GDM1 (cell line): ENCODE measurements around the gene MPO.

Experiments used
- DNase-seq: peaks from one replicate; lab custom pipeline; 2025; lab: John Stamatoyannopoulos, UW

Gene MPO

GRCh38 chr17:58307468-58308172 lies 26.9 kb upstream of the MPO start:
- no peak for DNase-seq

GRCh38 chr17:58306131-58306951 lies 25.6 kb upstream of the MPO start:
- no peak for DNase-seq

- no peak for DNase-seq
Measured at GRCh38 chr17:58305626-58306025, 24.9 kb upstream of the MPO start.

- no peak for DNase-seq
Measured at GRCh38 chr17:58304750-58305486, 24.2 kb upstream of the MPO start.

- DNase-seq = peak; percentile 57
Measured at GRCh38 chr17:58303971-58304749, 23.4 kb upstream of the MPO start.

- no peak for DNase-seq
Measured at GRCh38 chr17:58302919-58303585, 22.3 kb upstream of the MPO start.

GRCh38 chr17:58302171-58302918 lies 21.6 kb upstream of the MPO start:
- DNase-seq = no peak

- no peak for DNase-seq
Measured at GRCh38 chr17:58301504-58302150, 20.9 kb upstream of the MPO start.

- DNase-seq = no peak
Measured at GRCh38 chr17:58300336-58300735, 19.6 kb upstream of the MPO start.

- no peak for DNase-seq
Measured at GRCh38 chr17:58294034-58294433, 13.3 kb upstream of the MPO start.

GRCh38 chr17:58291246-58291645 lies 10.5 kb upstream of the MPO start:
- DNase-seq = no peak

- no peak for DNase-seq
Measured at GRCh38 chr17:58289869-58290268, 9.1 kb upstream of the MPO start.

GRCh38 chr17:58285422-58285810 lies 4.7 kb upstream of the MPO start:
- DNase-seq = no peak

- no peak for DNase-seq
Measured at GRCh38 chr17:58284613-58285421, 4.1 kb upstream of the MPO start.

- DNase-seq = no peak
Measured at GRCh38 chr17:58283674-58284612, 3.2 kb upstream of the MPO start.

- no peak for DNase-seq
Measured at GRCh38 chr17:58282442-58282841, 1.7 kb upstream of the MPO start.

- peak; percentile 78 for DNase-seq
Measured at GRCh38 chr17:58281511-58282011, 826 bp upstream of the MPO start.
